ENCODE results near the gene EPHB3.

Gene EPHB3

GRCh38 chr3:184578822-184579221, 17.2 kb downstream of the EPHB3 start:
- Histone ChIP-seq H3K4me3 (no peak overlapping the region), H3K27me3 (peaks cover 0 to 15% (median 7%) of the 10 kb centered on the region in 11 experiments; a peak in 11 of 22 replicates), H3K9ac (no peak overlapping the region), H3K4me2 (peak overlapping the region in 6 of 11 experiments; percentile 4 to 74 (median 68); a peak in 10 of 22 replicates), H4K20me1 (peaks cover 0 to 37% (median 0%) of the 10 kb centered on the region in 11 experiments; a peak in 2 of 22 replicates), H3K4me1 (peaks cover 32 to 66% (median 45%) of the 10 kb centered on the region in 10 experiments), H3K27ac (no peak overlapping the region), H3K9me3 (replicated peaks in 1 of 11) (no peaks in the 10 kb centered on the region), H3K36me3 (peaks cover 0 to 38% (median 0%) of the 10 kb centered on the region in 11 experiments; a peak in 6 of 22 replicates)
- TF ChIP-seq Cebpa-rat (IDR thresholded peaks at IDR 0.05), result no peak

DNA sequence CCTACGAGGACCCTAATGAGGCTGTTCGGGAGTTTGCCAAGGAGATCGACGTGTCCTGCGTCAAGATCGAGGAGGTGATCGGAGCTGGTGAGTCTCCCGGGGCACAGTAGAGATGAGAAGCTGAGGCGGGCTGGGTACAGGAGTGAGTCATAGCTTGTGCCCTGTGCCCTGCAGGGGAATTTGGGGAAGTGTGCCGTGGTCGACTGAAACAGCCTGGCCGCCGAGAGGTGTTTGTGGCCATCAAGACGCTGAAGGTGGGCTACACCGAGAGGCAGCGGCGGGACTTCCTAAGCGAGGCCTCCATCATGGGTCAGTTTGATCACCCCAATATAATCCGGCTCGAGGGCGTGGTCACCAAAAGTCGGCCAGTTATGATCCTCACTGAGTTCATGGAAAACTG, 17.9 kb downstream of the EPHB3 start:
- peaks cover 0 to 30% (median 0%) of the 10 kb centered on the region in 11 experiments; a peak in 2 of 22 replicates for H4K20me1 ChIP-seq
- no peak overlapping the region for H3K27ac ChIP-seq
- H3K4me1 ChIP-seq, result peaks cover 32 to 66% (median 48%) of the 10 kb centered on the region in 10 experiments
- H3K4me3 ChIP-seq, result no peak overlapping the region
- H3K4me2 ChIP-seq, result peak overlapping the region in 7 of 11 experiments; percentile 4 to 74 (median 64); a peak in 11 of 22 replicates
- H3K9ac ChIP-seq, result no peak overlapping the region
- TF ChIP-seq Cebpa-rat (IDR thresholded peaks at IDR 0.05), result no peak
- H3K27me3 ChIP-seq, result peaks cover 0 to 22% (median 14%) of the 10 kb centered on the region in 11 experiments; a peak in 11 of 22 replicates
- no peaks in the 10 kb centered on the region for H3K9me3 ChIP-seq (replicated peaks in 1 of 11)
- H3K36me3 ChIP-seq, result peaks cover 0 to 38% (median 0%) of the 10 kb centered on the region in 11 experiments; a peak in 6 of 22 replicates

GRCh38 chr3:184580376-184580775, 18.8 kb downstream of the EPHB3 start:
- no peaks in the 10 kb centered on the region for H3K9me3 ChIP-seq (replicated peaks in 1 of 11)
- no peak for TF ChIP-seq Cebpa-rat (IDR thresholded peaks at IDR 0.05)
- H3K4me3 ChIP-seq, result no peak overlapping the region
- H4K20me1 ChIP-seq, result peaks cover 0 to 26% (median 0%) of the 10 kb centered on the region in 11 experiments; a peak in 1 of 22 replicates
- H3K36me3 ChIP-seq, result peaks cover 0 to 38% (median 0%) of the 10 kb centered on the region in 11 experiments; a peak in 6 of 22 replicates
- H3K27me3 ChIP-seq, result peaks cover 0 to 25% (median 18%) of the 10 kb centered on the region in 11 experiments; a peak in 11 of 22 replicates
- peaks cover 31 to 65% (median 44%) of the 10 kb centered on the region in 10 experiments for H3K4me1 ChIP-seq
- no peak overlapping the region for H3K9ac ChIP-seq
- no peak overlapping the region for H3K4me2 ChIP-seq
- no peak overlapping the region for H3K27ac ChIP-seq

GRCh38 chr3:184581331-184581855, 19.8 kb downstream of the EPHB3 start:
- Histone ChIP-seq H4K20me1 (peaks cover 0 to 20% (median 0%) of the 10 kb centered on the region in 11 experiments; a peak in 1 of 22 replicates), H3K27me3 (peaks cover 0 to 28% (median 18%) of the 10 kb centered on the region in 11 experiments; a peak in 11 of 22 replicates)

GRCh38 chr3:184582646-184583577, 21.3 kb downstream of the EPHB3 start:
- H3K4me2 ChIP-seq, result peak overlapping the region; percentile 88 to 100 (median 96)
- peak overlapping the region; percentile 51 to 84 (median 73); a peak in 21 of 22 replicates for H3K27ac ChIP-seq
- no peak for TF ChIP-seq Cebpa-rat (IDR thresholded peaks at IDR 0.05)
- H4K20me1 ChIP-seq, result peaks cover 0 to 10% (median 0%) of the 10 kb centered on the region in 11 experiments; a peak in 1 of 22 replicates
- H3K4me1 ChIP-seq, result peaks cover 31 to 63% (median 42%) of the 10 kb centered on the region in 10 experiments
- H3K27me3 ChIP-seq, result peaks cover 0 to 28% (median 18%) of the 10 kb centered on the region in 11 experiments; a peak in 11 of 22 replicates
- peaks cover 0 to 24% (median 0%) of the 10 kb centered on the region in 11 experiments; a peak in 5 of 22 replicates for H3K36me3 ChIP-seq
- peak overlapping the region; percentile 70 to 86 (median 80) for H3K9ac ChIP-seq
- no peaks in the 10 kb centered on the region for H3K9me3 ChIP-seq (replicated peaks in 1 of 11)
- peak overlapping the region; percentile 57 to 73 (median 62) for H3K4me3 ChIP-seq

More at GRCh38 chr3:184581331-184581855, 19.8 kb downstream of the EPHB3 start:
- Histone ChIP-seq H3K9ac (no peak overlapping the region), H3K36me3 (peaks cover 0 to 37% (median 0%) of the 10 kb centered on the region in 11 experiments; a peak in 6 of 22 replicates), H3K27ac (no peak overlapping the region; a peak in 1 of 22 replicates), H3K9me3 (replicated peaks in 1 of 11) (no peaks in the 10 kb centered on the region), H3K4me3 (no peak overlapping the region), H3K4me1 (peaks cover 31 to 65% (median 44%) of the 10 kb centered on the region in 10 experiments), H3K4me2 (peak overlapping the region in 5 of 11 experiments; percentile 88 to 98 (median 90); a peak in 4 of 22 replicates)
- TF ChIP-seq Cebpa-rat (IDR thresholded peaks at IDR 0.05), result no peak

- Histone ChIP-seq H4K20me1 (peaks cover 0 to 6% (median 0%) of the 10 kb centered on the region in 11 experiments; a peak in 1 of 22 replicates), H3K4me1 (peaks cover 31 to 54% (median 37%) of the 10 kb centered on the region in 10 experiments), H3K9ac (peak overlapping the region; percentile 70 to 86 (median 80)), H3K4me3 (peak overlapping the region; percentile 57 to 73 (median 62)), H3K27ac (peak overlapping the region; percentile 51 to 84 (median 73); a peak in 21 of 22 replicates), H3K4me2 (peak overlapping the region; percentile 88 to 100 (median 96)), H3K36me3 (peaks cover 0 to 20% (median 0%) of the 10 kb centered on the region in 11 experiments; a peak in 4 of 22 replicates), H3K27me3 (peaks cover 0 to 28% (median 18%) of the 10 kb centered on the region in 11 experiments; a peak in 11 of 22 replicates), H3K9me3 (replicated peaks in 1 of 11) (no peaks in the 10 kb centered on the region)
- TF ChIP-seq Cebpa-rat (IDR thresholded peaks at IDR 0.05), result no peak
Measured at GRCh38 chr3:184583578-184584451, 22.2 kb downstream of the EPHB3 start.

- no peak for TF ChIP-seq Cebpa-rat (IDR thresholded peaks at IDR 0.05)
- peak overlapping the region in 9 of 10 experiments; percentile 57 to 73 (median 64); a peak in 14 of 20 replicates for H3K4me3 ChIP-seq
Measured at GRCh38 chr3:184584464-184584891, 22.9 kb downstream of the EPHB3 start.

More at GRCh38 chr3:184584464-184584891, 22.9 kb downstream of the EPHB3 start:
- Histone ChIP-seq H3K36me3 (peaks cover 0 to 20% (median 0%) of the 10 kb centered on the region in 11 experiments; a peak in 4 of 22 replicates), H4K20me1 (no peaks in the 10 kb centered on the region; a peak in 1 of 22 replicates), H3K9ac (peak overlapping the region in 9 of 11 experiments; percentile 70 to 86 (median 80); a peak in 11 of 22 replicates), H3K27me3 (peaks cover 0 to 28% (median 18%) of the 10 kb centered on the region in 11 experiments; a peak in 11 of 22 replicates), H3K4me2 (peak overlapping the region; percentile 88 to 100 (median 96)), H3K4me1 (peaks cover 27 to 47% (median 32%) of the 10 kb centered on the region in 10 experiments), H3K9me3 (replicated peaks in 1 of 11) (no peaks in the 10 kb centered on the region), H3K27ac (peak overlapping the region in 1 of 11 experiments; percentile 72; a peak in 1 of 22 replicates)

All from BLaER1 treated with 17β-estradiol and CSF1 and Interleukin-3, amounts not matched to agents 10 nM and 100 nM (cell line).